SKM-1 (cell line): Measurements from ENCODE around the gene ZBTB45.

Experiments
- DNase-seq: peaks from one replicate; lab custom pipeline; 2025; ENCODE audit not compliant: unreplicated experiment; lab: John Stamatoyannopoulos, UW

ZBTB45 gene

DNA sequence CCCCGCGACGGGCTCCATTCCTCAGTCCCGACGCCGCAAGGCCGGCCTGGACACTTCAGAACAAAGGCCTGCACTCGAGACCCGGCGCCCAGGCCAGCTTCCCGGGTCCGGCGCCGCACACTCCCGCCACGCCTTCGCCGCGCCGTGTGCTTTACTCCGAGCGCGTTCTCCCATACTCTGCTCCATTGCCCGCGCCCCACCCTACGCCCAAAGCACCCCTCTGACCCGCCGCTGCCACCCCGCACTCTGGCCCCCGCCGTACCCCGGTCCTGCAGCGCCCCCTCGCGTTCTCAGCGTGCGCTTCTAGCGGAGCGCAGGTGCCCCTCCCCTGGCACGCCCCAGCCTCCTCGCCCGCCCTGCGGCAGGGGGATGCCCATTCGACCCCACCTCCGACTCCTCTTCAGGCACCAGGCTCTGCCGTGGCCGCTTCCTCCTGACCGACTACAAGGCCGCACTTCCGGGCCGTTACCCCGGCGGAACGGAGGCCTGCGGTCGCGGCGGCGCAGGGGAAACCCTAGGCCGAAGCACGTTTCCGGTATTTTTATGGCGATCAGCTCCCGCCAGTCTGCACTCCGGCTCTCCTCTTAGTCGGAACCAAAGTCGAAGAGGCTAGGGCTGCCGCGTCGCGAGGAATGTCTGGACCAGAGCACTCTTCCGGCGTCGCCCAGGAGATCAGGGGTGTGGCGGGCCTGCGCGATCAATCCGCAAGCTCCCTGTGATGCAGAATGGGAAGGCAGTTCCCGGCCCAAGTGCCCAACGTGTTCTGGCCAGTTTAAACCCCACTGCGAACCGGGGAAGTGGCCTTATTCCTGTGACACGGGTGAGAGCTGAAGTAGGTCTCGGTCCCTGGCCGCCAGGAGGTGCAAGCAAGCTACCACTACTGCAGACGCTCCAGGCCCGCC lies at the start of gene ZBTB45:
Gene ZBTB45 (minus strand): TSS at position 456 of the 902 bp plus-strand sequence. CDS start 2,137 bp downstream, outside the sequence.
- peak; percentile 66 for DNase-seq

GRCh38 chr19:58568453-58569130 lies 49.0 kb upstream of the ZBTB45 start:
- no peak for DNase-seq

GRCh38 chr19:58566989-58567388 lies 47.4 kb upstream of the ZBTB45 start:
- DNase-seq: no peak

DNA sequence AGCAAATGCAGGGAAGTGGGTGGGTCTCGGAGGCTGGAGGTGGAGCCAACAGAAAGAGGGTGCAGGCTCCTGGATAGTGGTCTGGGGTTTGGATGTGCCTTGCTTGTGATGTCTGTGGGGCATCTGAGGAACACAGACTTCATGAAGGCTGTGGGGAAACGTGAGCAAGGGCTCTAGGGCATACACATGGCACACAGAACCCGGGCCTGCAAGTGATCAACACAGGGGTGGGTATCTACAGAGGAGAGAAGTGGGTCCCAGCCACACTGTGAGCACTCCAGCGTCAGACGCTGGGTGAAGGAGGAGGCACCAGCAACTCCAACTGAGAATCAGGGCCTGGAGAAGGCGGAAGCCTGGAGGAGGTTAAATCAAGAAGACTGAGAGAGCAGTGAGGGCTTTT lies 44.2 kb upstream of the ZBTB45 start:
- DNase-seq: no peak

DNA sequence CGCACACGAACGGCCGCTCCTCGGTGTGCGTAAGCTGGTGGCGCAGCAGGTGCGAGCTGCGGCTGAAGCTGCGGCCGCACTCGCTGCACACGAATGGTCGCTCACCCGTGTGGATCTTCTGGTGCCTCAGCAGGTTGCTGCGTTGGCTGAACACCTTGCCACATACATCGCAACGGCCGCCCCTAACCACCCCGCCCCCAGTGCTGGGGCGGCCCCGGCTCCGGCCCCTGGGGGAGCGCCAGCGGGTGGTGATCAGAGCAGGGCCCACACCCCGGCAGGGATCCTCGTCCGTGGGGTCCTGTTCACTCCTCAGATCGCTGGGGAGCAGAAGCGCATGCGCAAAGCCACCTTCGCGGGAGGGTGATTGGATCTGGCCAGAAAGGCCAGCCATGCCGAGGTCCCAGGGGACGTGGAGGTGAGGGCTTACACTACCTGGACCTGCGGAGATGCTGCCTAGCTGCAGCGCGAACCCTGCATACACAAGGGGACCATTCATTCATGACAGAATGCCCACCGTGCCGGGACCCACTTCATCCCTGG lies 43.5 kb upstream of the ZBTB45 start:
- no peak for DNase-seq

- DNase-seq: no peak
Measured at GRCh38 chr19:58562122-58563033, 42.8 kb upstream of the ZBTB45 start.

DNA sequence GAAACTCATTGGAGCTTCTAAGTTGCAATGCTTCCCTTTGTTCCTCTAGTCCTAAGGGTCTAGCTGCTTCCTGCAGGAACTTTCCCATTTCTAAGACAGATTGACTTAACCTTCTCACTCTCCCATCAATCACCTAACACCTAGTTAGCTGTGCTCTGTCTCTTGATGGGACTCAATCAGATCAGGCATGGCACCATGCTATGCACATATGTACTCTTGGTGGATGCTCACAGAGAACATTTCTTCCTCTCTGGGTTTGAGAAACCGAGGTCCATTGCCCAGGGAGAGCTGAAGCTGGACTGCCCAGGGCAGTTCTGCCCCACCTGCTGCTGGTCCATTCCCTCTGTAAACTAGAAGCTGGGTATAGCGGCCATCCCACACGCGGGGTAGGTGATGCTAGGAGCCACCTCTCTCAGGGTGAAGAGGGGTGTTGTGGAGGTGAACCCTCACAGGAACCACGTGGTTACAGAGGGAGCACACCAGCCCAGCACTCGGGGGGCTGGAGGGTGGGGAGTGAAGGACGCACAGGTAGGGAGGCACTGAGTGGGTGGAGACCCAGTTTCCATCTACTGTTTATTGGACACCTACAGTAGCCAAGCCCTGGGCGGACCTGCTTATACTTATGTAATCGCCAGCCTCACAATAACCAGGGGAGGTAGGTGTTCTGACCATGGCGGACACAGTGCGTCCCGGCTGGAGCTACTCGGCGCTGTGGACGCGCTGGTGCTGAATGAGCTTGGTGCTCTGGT lies 41.9 kb upstream of the ZBTB45 start:
- no peak for DNase-seq

DNA sequence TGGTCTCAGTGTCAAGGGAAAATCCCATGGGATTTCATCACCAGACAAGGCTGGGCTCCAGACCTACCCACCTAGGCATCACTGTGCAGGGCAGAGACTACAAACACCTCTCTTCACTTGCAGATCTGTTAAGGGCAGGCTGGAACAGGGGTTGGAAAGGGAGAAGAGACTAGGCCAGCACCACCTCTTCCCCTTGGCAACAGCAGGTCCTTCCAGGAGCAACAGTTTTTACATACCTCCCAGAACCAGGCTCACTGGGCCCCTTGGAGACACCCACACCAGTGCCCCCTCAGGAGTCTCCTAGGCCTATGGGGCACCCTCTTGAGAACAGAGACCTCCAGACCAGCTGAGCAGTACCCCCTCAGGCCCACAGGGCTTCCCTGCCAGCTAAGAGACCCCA lies 41.3 kb upstream of the ZBTB45 start:
- no peak for DNase-seq

- no peak for DNase-seq
Measured at GRCh38 chr19:58560007-58560887, 40.6 kb upstream of the ZBTB45 start.

GRCh38 chr19:58559275-58560006 lies 39.8 kb upstream of the ZBTB45 start:
- no peak for DNase-seq

DNA sequence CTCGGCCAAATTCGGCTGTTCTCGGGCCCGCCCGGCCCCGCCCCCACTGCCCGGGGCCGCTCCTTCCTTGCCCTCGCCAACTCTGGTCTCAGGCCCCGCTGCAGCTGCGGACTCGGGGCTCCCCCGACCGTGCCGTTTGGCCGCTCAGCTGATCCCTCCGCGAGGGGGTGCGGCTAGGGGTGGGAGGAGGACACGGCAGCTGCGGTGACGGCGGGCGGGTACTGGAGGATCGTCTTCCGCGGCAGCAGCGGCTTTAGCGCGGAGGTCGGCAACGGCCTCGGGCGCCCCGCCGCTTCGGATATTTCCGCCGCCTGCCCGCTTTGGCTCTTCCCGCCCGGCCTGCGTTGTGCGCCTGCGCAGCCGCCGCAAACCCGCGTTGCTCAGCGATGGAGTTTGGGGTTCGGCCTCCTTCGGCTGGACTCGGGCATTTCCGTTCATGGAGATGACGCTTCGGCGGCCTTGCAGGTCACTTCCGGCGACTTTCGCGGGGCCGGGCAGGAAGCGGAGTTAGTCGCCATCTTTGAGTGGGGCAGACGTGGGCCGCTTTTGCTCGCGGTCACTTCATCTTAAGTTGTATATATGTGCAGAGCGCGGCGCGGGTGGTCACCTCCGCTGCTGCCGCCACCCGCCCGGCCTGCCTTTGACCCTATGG lies 39.1 kb upstream of the ZBTB45 start:
- no peak for DNase-seq

DNA sequence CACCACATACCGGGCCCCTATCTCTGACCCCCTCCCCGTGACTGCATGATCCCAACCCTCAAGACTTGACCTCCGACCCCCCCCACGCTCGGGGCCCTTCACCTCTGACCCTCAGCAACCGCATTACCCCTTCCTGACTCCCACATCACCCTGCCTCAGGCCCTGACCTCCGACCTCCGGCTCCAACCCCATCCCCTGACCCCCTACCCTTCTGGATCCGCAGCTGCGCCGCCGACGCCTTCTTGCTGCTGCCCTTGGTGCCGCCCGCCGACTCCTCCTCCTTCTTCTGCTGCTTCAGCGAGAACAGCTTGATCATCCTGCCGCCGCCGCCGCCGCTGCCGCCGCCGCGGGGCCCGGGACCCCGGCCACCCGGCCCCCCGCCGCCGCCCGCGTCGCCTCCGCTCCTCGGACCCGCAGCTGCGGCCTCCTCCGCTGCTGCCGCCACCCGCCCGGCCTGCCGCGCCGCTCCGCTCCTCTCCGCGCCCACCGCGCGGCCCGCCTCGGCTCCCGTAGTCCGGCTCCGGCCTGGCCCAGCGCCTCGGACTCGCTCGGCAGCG lies 38.5 kb upstream of the ZBTB45 start, which contains the start of gene UBE2M:
Gene UBE2M (minus strand): TSS at position 546 of the 557 bp plus-strand sequence. CDS start 230 bp downstream, at position 316.
- DNase-seq: no peak

GRCh38 chr19:58557221-58558065 lies 37.8 kb upstream of the ZBTB45 start:
- no peak for DNase-seq

- no peak for DNase-seq
Measured at GRCh38 chr19:58556622-58557220, 37.1 kb upstream of the ZBTB45 start.

- no peak for DNase-seq
Measured at GRCh38 chr19:58555920-58556621, 36.5 kb upstream of the ZBTB45 start.
